Esophagus muscularis mucosa (tissue), 4 donors: Measurements from ENCODE around the gene PEA15. TPM values are rescaled to one million over a fixed set of nuclear protein-coding genes. Genes with fewer than 3 reads are reported as not detected.

Source experiments
- DNase-seq: peaks from one replicate; pipeline ENCODE4 v3.0.0-alpha.2; 2017; ENCODE audit errors: extremely low spot score
- H3K27ac ChIP-seq, 4 donors: fragments of 200-600 bp; sonication (generic); replicated peaks in 1 of 4; 1 replicate in 3 of 4; 2 replicates in 1 of 4; pipeline ENCODE4 v1.5.1; 2016 to 2019; ENCODE audit warnings: mild to moderate bottlenecking in 1 of 4
- H3K27me3 ChIP-seq, 4 donors: fragments of 200-600 bp; sonication (generic); one replicate each; pipeline versions ENCODE4 v1.5.1 to v1.6.0; 2016 to 2019
- H3K36me3 ChIP-seq, 4 donors: fragments of 200-600 bp; sonication (generic); one replicate each; pipeline ENCODE4 v1.5.1; 2016 to 2019
- H3K4me1 ChIP-seq, 4 donors: fragments of 200-600 bp; sonication (generic); one replicate each; pipeline ENCODE4 v1.5.1; 2016 to 2019
- H3K4me3 ChIP-seq, 4 donors: fragments of 200-600 bp; sonication (generic); 1 replicate in 2 of 4; 2 replicates in 2 of 4; pipeline ENCODE4 v1.5.1; 2016 to 2019; ENCODE audit warnings: mild to moderate bottlenecking in 4 of 4, moderate library complexity in 1 of 4
- H3K9me3 ChIP-seq, 4 donors: fragments of 200-600 bp; sonication (generic); 1 replicate in 3 of 4; 2 replicates in 1 of 4; pipeline ENCODE4 v1.5.1; 2016 to 2019
- EP300 ChIP-seq: sonication (generic); formaldehyde crosslinking; IDR thresholded peaks from one replicate; pipeline ENCODE4 v1.6.1; 2017; ENCODE audit warnings: antibody characterized with exemption
- POLR2A ChIP-seq: fragments of 450-650 bp; IDR thresholded peaks from one replicate; pipeline ENCODE4 v1.6.1; 2017; ENCODE audit warnings: antibody characterized with exemption, moderate library complexity, mild to moderate bottlenecking, low read depth
- POLR2AphosphoS5 ChIP-seq, 2 donors: sonication (generic); formaldehyde crosslinking; IDR thresholded peaks; one replicate each; pipeline ENCODE4 v1.6.1; 2017; ENCODE audit warnings: antibody characterized with exemption in 2 of 2
- WGBS: methylation state at CpG from one replicate; pipeline ENCODE4 v1.1.5; 2018; 5-methylcytosine and 5-hydroxymethylcytosine counted together
- intact Hi-C: fragments of 100-400 bp; cut with DNase I; formaldehyde crosslinking; loops from one replicate; pipeline ENCODE4 v1.15.1; 2023
- total RNA-seq, 4 donors: library from RNA; depleted of rRNA; stranded (reverse); fragments of >200 nt; gene quantifications; one replicate each; pipeline versions ENCODE4 v1.1.0 to v1.2.1, GENCODE V29; 2016
- TF ChIP-seq, protein P1 (sequence below), 3 experiments: fragments of 200-600 bp in 2 of 3; fragments of 450-650 bp in 1 of 3; sonication (generic) in 2 of 3; IDR thresholded peaks; one replicate each; pipeline ENCODE4 v1.5.1; 2017 to 2019; ENCODE audit warnings: antibody characterized with exemption in 3 of 3, mild to moderate bottlenecking in 2 of 3, moderate library complexity in 1 of 3

Gene PEA15
- total RNA-seq, 4 donors from 2014 or later: 161 to 286 (median 239) TPM

DNA sequence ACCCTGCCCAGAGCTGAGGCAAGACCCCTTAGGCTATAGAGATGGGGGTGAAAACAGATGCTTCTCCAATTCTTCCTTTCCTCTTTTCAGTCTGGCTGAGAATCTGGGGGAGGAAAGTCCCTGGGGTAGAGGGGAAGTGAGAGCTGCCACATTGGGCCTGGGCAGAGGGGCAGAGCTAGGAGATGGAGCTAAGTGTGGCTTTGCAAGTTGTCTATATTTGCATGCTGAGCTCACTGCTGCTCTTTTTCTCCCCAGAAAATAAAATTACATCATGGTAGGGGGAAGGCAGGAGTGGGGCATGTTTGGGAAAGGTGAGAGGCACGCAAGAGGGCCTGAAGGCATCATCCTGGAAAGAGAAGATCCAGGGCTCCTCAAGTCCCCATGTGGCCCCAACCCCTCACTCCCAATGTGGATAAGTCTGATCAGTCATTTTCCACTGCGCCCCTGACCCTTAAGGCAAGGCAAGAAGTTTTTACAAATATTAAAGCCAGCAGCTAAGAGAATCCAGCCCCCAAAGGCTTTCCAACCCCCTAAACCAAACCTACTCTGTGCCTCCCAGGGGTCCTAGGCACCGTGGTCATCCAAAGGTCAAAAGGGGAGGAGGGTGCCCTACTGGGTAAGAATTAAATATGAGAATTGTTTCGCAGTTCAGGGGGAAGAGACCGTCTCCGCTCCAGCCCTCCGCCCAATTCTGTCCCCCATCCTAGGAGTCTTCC lies 500 bp upstream of the PEA15 start:
- Histone ChIP-seq H3K27me3 (no peaks in the 10 kb centered on the region), H3K36me3 (peaks cover 0 to 22% (median 12%) of the 10 kb centered on the region in 4 donors), H3K4me1 (peaks cover 41 to 47% (median 45%) of the 10 kb centered on the region in 4 donors), H3K9me3 (no peaks in the 10 kb centered on the region), H3K4me3 (peak overlapping the region; percentile 66 to 98 (median 84)), H3K27ac (peak overlapping the region; percentile 89 to 96 (median 91))
- intact Hi-C loops: loop anchor here (5.0 kb wide), 1 partner anchor 43 kb away; no protein-coding TSS in a partner anchor
- TF ChIP-seq POLR2A (no peak), EP300 (no peak), POLR2AphosphoS5 (IDR thresholded peaks at IDR 0.05) (no peak)
- TF ChIP-seq, protein P1, sequence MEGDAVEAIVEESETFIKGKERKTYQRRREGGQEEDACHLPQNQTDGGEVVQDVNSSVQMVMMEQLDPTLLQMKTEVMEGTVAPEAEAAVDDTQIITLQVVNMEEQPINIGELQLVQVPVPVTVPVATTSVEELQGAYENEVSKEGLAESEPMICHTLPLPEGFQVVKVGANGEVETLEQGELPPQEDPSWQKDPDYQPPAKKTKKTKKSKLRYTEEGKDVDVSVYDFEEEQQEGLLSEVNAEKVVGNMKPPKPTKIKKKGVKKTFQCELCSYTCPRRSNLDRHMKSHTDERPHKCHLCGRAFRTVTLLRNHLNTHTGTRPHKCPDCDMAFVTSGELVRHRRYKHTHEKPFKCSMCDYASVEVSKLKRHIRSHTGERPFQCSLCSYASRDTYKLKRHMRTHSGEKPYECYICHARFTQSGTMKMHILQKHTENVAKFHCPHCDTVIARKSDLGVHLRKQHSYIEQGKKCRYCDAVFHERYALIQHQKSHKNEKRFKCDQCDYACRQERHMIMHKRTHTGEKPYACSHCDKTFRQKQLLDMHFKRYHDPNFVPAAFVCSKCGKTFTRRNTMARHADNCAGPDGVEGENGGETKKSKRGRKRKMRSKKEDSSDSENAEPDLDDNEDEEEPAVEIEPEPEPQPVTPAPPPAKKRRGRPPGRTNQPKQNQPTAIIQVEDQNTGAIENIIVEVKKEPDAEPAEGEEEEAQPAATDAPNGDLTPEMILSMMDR (IDR thresholded peaks at IDR 0.05): no peak
- 19% methylated on average over 7 of the region's 7 CpGs for WGBS
- no peak for DNase-seq

GRCh38 chr1:160206036-160206389 lies 829 bp downstream of the PEA15 start:
- Histone ChIP-seq H3K4me3 (peak overlapping the region; percentile 66 to 98 (median 84)), H3K36me3 (peaks cover 0 to 22% (median 21%) of the 10 kb centered on the region in 4 donors), H3K27me3 (no peaks in the 10 kb centered on the region), H3K9me3 (no peaks in the 10 kb centered on the region), H3K4me1 (peaks cover 55 to 61% (median 59%) of the 10 kb centered on the region in 4 donors), H3K27ac (peak overlapping the region; percentile 89 to 96 (median 91))
- 3% methylated on average over 9 of the region's 9 CpGs for WGBS
- DNase-seq: no peak
- intact Hi-C loops: loop anchor here (5.0 kb wide), 1 partner anchor 41 kb away; no protein-coding TSS in a partner anchor
- TF ChIP-seq POLR2A (no peak), EP300 (no peak), POLR2AphosphoS5 (IDR thresholded peaks at IDR 0.05) (no peak)

- DNase-seq: no peak
- peak overlapping the region; percentile 66 to 98 (median 84) for H3K4me3 ChIP-seq
- intact Hi-C loops: loop anchor here (5.0 kb wide), 1 partner anchor 41 kb away; no protein-coding TSS in a partner anchor
- H3K9me3 ChIP-seq: no peaks in the 10 kb centered on the region
- TF ChIP-seq POLR2AphosphoS5 (IDR thresholded peaks at IDR 0.05): peak in 1 of 2 donors; percentile 55
- TF ChIP-seq, protein P1 (IDR thresholded peaks at IDR 0.05): no peak
- TF ChIP-seq POLR2A: no peak
- no peak for TF ChIP-seq EP300
- peaks cover 1 to 27% (median 26%) of the 10 kb centered on the region in 4 donors for H3K36me3 ChIP-seq
- H3K27ac ChIP-seq: peak overlapping the region; percentile 89 to 96 (median 91)
- H3K4me1 ChIP-seq: peaks cover 60 to 66% (median 62%) of the 10 kb centered on the region in 4 donors
- no peaks in the 10 kb centered on the region for H3K27me3 ChIP-seq
- 33% methylated on average over 9 of the region's 9 CpGs for WGBS
These were observed 1.4 kb downstream of the PEA15 start for GRCh38 chr1:160206421-160207117.

DNA sequence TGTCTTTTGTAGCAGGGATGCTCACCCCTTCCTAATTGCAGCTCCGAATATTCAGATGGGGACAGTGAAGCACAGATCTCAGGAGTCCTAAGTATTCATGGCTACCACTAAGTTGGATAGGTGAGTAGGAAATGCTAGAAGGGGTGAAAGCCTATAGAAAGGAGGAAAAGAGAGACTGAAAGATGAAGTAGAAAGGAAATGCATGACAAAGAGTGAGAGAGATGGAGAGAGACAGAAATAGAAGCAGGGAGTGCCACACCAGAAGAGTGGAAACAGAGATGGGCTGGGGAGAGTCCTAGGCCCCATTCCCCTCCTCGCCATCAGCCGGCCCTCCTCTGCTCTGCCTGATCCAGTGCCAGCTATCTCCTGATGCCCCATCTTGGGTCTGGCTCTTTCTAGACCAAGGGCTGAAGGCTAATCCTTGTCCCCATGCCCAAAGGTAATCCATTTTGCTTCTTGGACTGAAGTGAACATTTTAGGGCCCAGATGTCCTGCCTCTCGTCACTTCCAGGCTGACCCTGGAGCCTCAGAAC lies 2.0 kb downstream of the PEA15 start:
- Histone ChIP-seq H3K4me1 (peaks cover 61 to 68% (median 63%) of the 10 kb centered on the region in 4 donors), H3K27ac (peak overlapping the region; percentile 89 to 96 (median 91)), H3K4me3 (peak overlapping the region in 2 of 4 donors; percentile 73 to 95), H3K36me3 (peaks cover 7 to 33% (median 32%) of the 10 kb centered on the region in 4 donors), H3K27me3 (no peaks in the 10 kb centered on the region), H3K9me3 (no peaks in the 10 kb centered on the region)
- DNase-seq: no peak
- intact Hi-C loops: loop anchor here (5.0 kb wide), 1 partner anchor 40 kb away; no protein-coding TSS in a partner anchor
- WGBS: 75% methylated on average over 4 of the region's 4 CpGs
- TF ChIP-seq EP300 (no peak), POLR2A (no peak)

- Histone ChIP-seq H3K36me3 (peaks cover 14 to 41% (median 40%) of the 10 kb centered on the region in 4 donors), H3K4me1 (peaks cover 61 to 68% (median 63%) of the 10 kb centered on the region in 4 donors), H3K27me3 (no peaks in the 10 kb centered on the region), H3K9me3 (no peaks in the 10 kb centered on the region), H3K4me3 (peak overlapping the region in 1 of 4 donors; percentile 3), H3K27ac (peak overlapping the region; percentile 89 to 96 (median 91))
- no peak for DNase-seq
- 45% methylated on average over 5 of the region's 9 CpGs for WGBS
- intact Hi-C loops: loop anchor here (5.0 kb wide), 1 partner anchor 39 kb away; no protein-coding TSS in a partner anchor
- TF ChIP-seq POLR2AphosphoS5 (IDR thresholded peaks at IDR 0.05): no peak
- TF ChIP-seq POLR2A: no peak
- TF ChIP-seq, protein P1 (IDR thresholded peaks at IDR 0.05): no peak
- no peak for TF ChIP-seq EP300
These were observed 2.8 kb downstream of the PEA15 start for GRCh38 chr1:160207771-160208556.
